Nephron (organoid): ENCODE data around the gene GHRHR.

Experiments used
- H3K27ac Mint-ChIP-seq, 3 experiments: 2 replicates each; pipeline ENCODE4 v1.8.0; 2020; ENCODE audit warnings: mixed read lengths in 3 of 3, mild to moderate bottlenecking in 2 of 3, moderate library complexity in 1 of 3
- H3K27me3 Mint-ChIP-seq: 2 replicates; pipeline ENCODE4 v1.8.0; 2021; ENCODE audit warnings: low read depth, mild to moderate bottlenecking, moderate library complexity, mixed read lengths
- H3K36me3 Mint-ChIP-seq: 2 replicates; pipeline ENCODE4 v1.8.0; 2020; ENCODE audit warnings: low read depth, mixed read lengths
- H3K4me1 Mint-ChIP-seq: 2 replicates; pipeline ENCODE4 v1.8.0; 2020; ENCODE audit warnings: mixed read lengths
- H3K4me3 Mint-ChIP-seq, 3 experiments: 2 replicates each; pipeline ENCODE4 v1.8.0; 2020; ENCODE audit warnings: mild to moderate bottlenecking in 3 of 3, mixed read lengths in 3 of 3, moderate library complexity in 2 of 3
- H3K9me3 Mint-ChIP-seq: 2 replicates; pipeline ENCODE4 v1.8.0; 2020; ENCODE audit warnings: mixed read lengths
- CTCF ChIP-seq, 3 experiments: fragments of 200-600 bp; sonication (generic); IDR thresholded peaks; one replicate each; pipeline ENCODE4 v1.5.0; 2021; ENCODE audit warnings: antibody characterized with exemption in 3 of 3; ENCODE audit not compliant: unreplicated experiment in 3 of 3

GHRHR gene

GRCh38 chr7:30976381-30976780 is 12.6 kb downstream of the GHRHR start:
- Mint-ChIP-seq H3K9me3 (no peaks in the 10 kb centered on the region), H3K27ac (no peak overlapping the region), H3K36me3 (no peaks in the 10 kb centered on the region)

GRCh38 chr7:30977222-30977621 is 13.5 kb downstream of the GHRHR start:
- Mint-ChIP-seq H3K9me3 (no peaks in the 10 kb centered on the region), H3K36me3 (no peaks in the 10 kb centered on the region), H3K4me1 (no peaks in the 10 kb centered on the region), H3K27ac (no peak overlapping the region), H3K4me3 (no peak overlapping the region), H3K27me3 (peaks cover 66% of the 10 kb centered on the region)
- TF ChIP-seq CTCF (IDR thresholded peaks at IDR 0.05; ENCODE audit: unreplicated experiment in 3 of 3), result no peak

More at GRCh38 chr7:30976381-30976780, 12.6 kb downstream of the GHRHR start:
- TF ChIP-seq CTCF (IDR thresholded peaks at IDR 0.05; ENCODE audit: unreplicated experiment in 3 of 3), result no peak
- Mint-ChIP-seq H3K27me3 (peaks cover 75% of the 10 kb centered on the region), H3K4me1 (no peaks in the 10 kb centered on the region), H3K4me3 (no peak overlapping the region)

- no peak overlapping the region for H3K27ac Mint-ChIP-seq
- no peaks in the 10 kb centered on the region for H3K9me3 Mint-ChIP-seq
- H3K4me3 Mint-ChIP-seq, result no peak overlapping the region
- H3K36me3 Mint-ChIP-seq, result no peaks in the 10 kb centered on the region
- peaks cover 63% of the 10 kb centered on the region for H3K27me3 Mint-ChIP-seq
- TF ChIP-seq CTCF (IDR thresholded peaks at IDR 0.05; ENCODE audit: unreplicated experiment in 3 of 3), result peak; percentile 47 to 55 (median 50)
- no peaks in the 10 kb centered on the region for H3K4me1 Mint-ChIP-seq
Observed at GRCh38 chr7:30977896-30978564, 14.3 kb downstream of the GHRHR start.

GRCh38 chr7:30979027-30979426 is 15.3 kb downstream of the GHRHR start:
- Mint-ChIP-seq H3K4me1 (no peaks in the 10 kb centered on the region), H3K27ac (no peak overlapping the region), H3K36me3 (no peaks in the 10 kb centered on the region), H3K4me3 (no peak overlapping the region), H3K9me3 (no peaks in the 10 kb centered on the region), H3K27me3 (peaks cover 68% of the 10 kb centered on the region)
- TF ChIP-seq CTCF (IDR thresholded peaks at IDR 0.05; ENCODE audit: unreplicated experiment in 3 of 3), result no peak

- Mint-ChIP-seq H3K27ac (no peak overlapping the region), H3K4me3 (no peak overlapping the region), H3K9me3 (no peaks in the 10 kb centered on the region), H3K36me3 (no peaks in the 10 kb centered on the region), H3K27me3 (peaks cover 75% of the 10 kb centered on the region), H3K4me1 (no peaks in the 10 kb centered on the region)
- TF ChIP-seq CTCF (IDR thresholded peaks at IDR 0.05; ENCODE audit: unreplicated experiment in 3 of 3), result no peak
Observed at GRCh38 chr7:30980194-30980593, 16.4 kb downstream of the GHRHR start.

GRCh38 chr7:30980751-30981150 is 17.0 kb downstream of the GHRHR start:
- Mint-ChIP-seq H3K9me3 (no peaks in the 10 kb centered on the region), H3K4me3 (no peak overlapping the region), H3K27me3 (peaks cover 78% of the 10 kb centered on the region), H3K4me1 (peaks cover 2% of the 10 kb centered on the region), H3K27ac (no peak overlapping the region), H3K36me3 (no peaks in the 10 kb centered on the region)
- no peak for TF ChIP-seq CTCF (IDR thresholded peaks at IDR 0.05; ENCODE audit: unreplicated experiment in 3 of 3)
